WERI-Rb-1 (cell line): ENCODE results near the gene TCTN2.

Experiments
- DNase-seq: peaks from one replicate; pipeline ENCODE4 v3.0.0-alpha.2; 2020
- H3K27ac ChIP-seq: fragments of 250-450 bp; sonication (Bioruptor Pico); 2 replicates; pipeline ENCODE4 v1.5.1; 2020; ENCODE audit warnings: mild to moderate bottlenecking, moderate library complexity
- H3K27me3 ChIP-seq: fragments of 250-450 bp; sonication (Bioruptor Pico); 2 replicates; pipeline ENCODE4 v1.5.1; 2021; ENCODE audit warnings: mild to moderate bottlenecking, low read depth, moderate library complexity; ENCODE audit not compliant: insufficient read depth, severe bottlenecking
- H3K36me3 ChIP-seq: fragments of 250-450 bp; sonication (Bioruptor Pico); 2 replicates; pipeline ENCODE4 v1.5.1; 2020; ENCODE audit warnings: mild to moderate bottlenecking, moderate library complexity
- H3K4me3 ChIP-seq: 2 replicates; pipeline ENCODE4 v1.5.1; 2011; ENCODE audit warnings: low read depth, mild to moderate bottlenecking, control low read depth, low read length
- H3K9me3 ChIP-seq: fragments of 250-450 bp; sonication (Bioruptor Pico); 2 replicates; pipeline ENCODE4 v1.5.1; 2021; ENCODE audit warnings: mild to moderate bottlenecking, moderate library complexity; ENCODE audit not compliant: severe bottlenecking
- TF ChIP-seq, protein P1 (sequence below): IDR thresholded peaks from 2 replicates; pipeline ENCODE4 v1.5.1; 2011; ENCODE audit warnings: low read depth, mild to moderate bottlenecking, control low read depth, inconsistent platforms, low read length

The TCTN2 gene

DNA sequence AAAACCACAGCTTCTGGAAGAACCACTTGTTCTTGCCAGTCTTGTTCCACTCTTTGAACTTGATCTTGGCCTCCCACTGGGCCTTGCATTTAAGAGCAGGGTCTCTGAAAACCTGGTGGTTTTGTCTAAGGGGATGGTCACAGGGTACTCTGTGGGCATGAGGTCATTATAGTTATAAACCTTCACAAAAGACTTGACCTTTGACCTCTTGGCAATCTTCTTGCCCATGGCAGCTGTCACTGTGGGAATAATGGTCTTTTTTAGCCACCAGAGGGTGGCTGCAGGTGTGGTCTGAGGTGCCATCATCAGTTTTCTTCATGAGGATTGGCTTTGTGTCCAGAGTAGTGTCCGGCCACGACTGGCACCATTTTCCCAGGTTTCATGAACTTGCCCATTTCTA, 50.3 kb downstream of the TCTN2 start:
- H3K36me3 ChIP-seq, result peaks cover 34% of the 10 kb centered on the region
- DNase-seq, result no peak
- no peak overlapping the region for H3K4me3 ChIP-seq
- no peak overlapping the region for H3K27ac ChIP-seq
- no peaks in the 10 kb centered on the region for H3K9me3 ChIP-seq
- H3K27me3 ChIP-seq, result no peaks in the 10 kb centered on the region
- TF ChIP-seq, protein P1, sequence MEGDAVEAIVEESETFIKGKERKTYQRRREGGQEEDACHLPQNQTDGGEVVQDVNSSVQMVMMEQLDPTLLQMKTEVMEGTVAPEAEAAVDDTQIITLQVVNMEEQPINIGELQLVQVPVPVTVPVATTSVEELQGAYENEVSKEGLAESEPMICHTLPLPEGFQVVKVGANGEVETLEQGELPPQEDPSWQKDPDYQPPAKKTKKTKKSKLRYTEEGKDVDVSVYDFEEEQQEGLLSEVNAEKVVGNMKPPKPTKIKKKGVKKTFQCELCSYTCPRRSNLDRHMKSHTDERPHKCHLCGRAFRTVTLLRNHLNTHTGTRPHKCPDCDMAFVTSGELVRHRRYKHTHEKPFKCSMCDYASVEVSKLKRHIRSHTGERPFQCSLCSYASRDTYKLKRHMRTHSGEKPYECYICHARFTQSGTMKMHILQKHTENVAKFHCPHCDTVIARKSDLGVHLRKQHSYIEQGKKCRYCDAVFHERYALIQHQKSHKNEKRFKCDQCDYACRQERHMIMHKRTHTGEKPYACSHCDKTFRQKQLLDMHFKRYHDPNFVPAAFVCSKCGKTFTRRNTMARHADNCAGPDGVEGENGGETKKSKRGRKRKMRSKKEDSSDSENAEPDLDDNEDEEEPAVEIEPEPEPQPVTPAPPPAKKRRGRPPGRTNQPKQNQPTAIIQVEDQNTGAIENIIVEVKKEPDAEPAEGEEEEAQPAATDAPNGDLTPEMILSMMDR, result no peak

DNA sequence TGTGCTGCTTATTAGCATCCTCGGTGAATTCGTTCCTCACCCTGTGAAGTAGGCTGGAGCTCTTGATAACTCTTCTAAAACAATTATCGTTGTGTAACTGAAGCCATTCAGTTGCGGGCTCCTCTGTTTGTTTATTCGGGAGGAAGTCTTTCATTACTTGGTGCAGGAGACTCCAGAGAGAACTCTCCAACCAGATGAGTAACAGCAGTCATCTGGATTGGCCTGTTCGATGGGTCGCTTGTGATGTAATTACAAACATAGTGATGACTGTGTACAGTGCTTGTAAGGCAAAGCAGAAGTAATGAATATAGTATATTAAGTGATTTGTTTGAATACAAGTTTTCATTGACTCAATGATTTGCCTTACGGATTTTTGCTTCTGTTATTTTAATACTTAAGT, 52.1 kb downstream of the TCTN2 start:
- H3K27ac ChIP-seq, result no peak overlapping the region
- H3K36me3 ChIP-seq, result peaks cover 47% of the 10 kb centered on the region
- no peaks in the 10 kb centered on the region for H3K9me3 ChIP-seq
- no peak for DNase-seq
- H3K4me3 ChIP-seq, result no peak overlapping the region
- TF ChIP-seq, protein P1, result no peak
- no peaks in the 10 kb centered on the region for H3K27me3 ChIP-seq

DNA sequence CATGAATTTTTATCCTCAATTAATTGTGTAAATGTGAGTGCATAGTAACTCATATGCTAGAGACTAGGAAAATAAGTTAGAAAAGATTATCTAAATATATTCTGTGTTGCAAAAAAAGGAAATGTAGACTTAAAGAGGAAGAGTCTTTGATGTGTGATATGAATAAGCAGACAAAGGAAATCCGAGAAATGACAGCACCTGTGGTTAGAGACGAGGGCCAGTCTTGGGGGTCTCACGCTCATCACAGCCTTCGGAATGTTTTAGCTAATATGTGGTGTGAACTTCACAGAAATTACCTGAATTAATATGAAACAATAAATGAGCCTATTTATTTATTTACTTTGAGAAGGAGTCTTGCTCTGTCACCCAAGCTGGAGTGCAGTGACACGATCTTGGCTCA, 52.9 kb downstream of the TCTN2 start:
- Histone ChIP-seq H3K36me3 (peaks cover 47% of the 10 kb centered on the region), H3K27ac (no peak overlapping the region), H3K27me3 (no peaks in the 10 kb centered on the region), H3K9me3 (no peaks in the 10 kb centered on the region), H3K4me3 (no peak overlapping the region)
- TF ChIP-seq, protein P1, result no peak
- DNase-seq, result no peak

DNA sequence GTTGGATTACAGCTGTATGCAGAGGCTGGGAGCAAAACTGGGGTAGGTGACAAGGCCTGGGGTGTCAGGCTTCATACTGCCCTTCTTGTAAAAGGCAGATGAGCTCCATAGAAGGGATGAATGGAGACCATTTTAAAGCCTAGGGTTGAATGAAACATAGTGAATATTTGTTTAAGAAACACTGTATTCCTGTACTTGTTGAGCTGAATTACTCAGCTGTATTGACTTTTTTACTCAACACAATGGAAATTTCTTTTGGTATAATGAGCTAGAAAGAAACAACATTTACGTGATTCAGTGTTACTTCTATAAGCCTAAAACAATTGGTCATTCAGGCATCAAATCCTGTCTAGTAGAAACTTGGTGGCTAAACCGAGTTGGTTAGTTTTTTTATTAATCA, 55.3 kb downstream of the TCTN2 start:
- TF ChIP-seq, protein P1, result no peak
- Histone ChIP-seq H3K27me3 (no peaks in the 10 kb centered on the region), H3K36me3 (peaks cover 57% of the 10 kb centered on the region), H3K9me3 (no peaks in the 10 kb centered on the region), H3K4me3 (no peak overlapping the region), H3K27ac (no peak overlapping the region)
- no peak for DNase-seq

DNA sequence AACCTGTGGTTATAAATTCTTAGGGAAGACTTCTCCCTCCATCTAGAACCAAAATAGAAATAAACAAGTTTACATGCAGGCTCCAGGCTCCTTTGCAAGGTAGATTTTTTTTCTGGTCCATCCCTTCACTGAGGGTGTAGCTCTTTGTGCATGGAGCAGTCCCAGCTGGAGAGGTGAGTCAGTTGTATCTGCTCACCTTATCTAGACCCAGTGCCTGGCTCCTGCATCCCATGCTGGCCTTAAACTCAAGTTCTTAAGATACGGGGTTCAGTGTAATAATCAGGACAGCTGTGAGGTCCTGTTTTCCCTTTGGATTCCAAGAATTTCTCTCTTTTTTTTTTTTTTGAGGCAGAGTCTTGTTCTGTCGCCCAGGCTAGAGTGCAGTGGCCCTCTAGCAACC, 56.0 kb downstream of the TCTN2 start:
- Histone ChIP-seq H3K27me3 (no peaks in the 10 kb centered on the region), H3K27ac (no peak overlapping the region), H3K4me3 (no peak overlapping the region), H3K9me3 (no peaks in the 10 kb centered on the region), H3K36me3 (peaks cover 61% of the 10 kb centered on the region)
- DNase-seq, result no peak
- TF ChIP-seq, protein P1, result no peak

DNA sequence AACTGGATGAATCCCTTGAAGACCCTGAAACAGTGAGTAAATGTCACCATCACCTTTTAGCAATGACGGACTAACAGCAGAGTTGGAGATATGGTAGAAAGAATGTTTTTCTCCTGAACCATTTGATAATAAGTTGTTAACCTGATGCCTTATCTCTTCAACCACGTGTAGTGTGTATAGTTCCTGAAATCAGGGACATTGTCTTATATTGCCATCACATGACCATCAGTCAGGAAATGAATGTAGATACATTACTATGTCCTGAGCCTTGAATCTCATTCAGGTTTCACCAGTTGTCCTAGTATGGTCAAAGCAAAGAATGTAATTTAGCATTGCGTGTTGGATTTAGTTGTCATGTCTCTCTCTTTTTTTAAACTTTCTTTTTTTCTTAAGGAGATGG, 57.0 kb downstream of the TCTN2 start:
- peaks cover 56% of the 10 kb centered on the region for H3K36me3 ChIP-seq

More for the DNA sequence above, 57.0 kb downstream of the TCTN2 start:
- Histone ChIP-seq H3K9me3 (no peaks in the 10 kb centered on the region), H3K4me3 (no peak overlapping the region), H3K27ac (no peak overlapping the region), H3K27me3 (no peaks in the 10 kb centered on the region)
- DNase-seq, result no peak
- TF ChIP-seq, protein P1, result no peak
